B cell (primary cell): ENCODE results near the gene GBA2. TPM values are rescaled to one million over a fixed set of nuclear protein-coding genes. Genes with fewer than 3 reads are reported as not detected.

ENCODE experiments used
- ATAC-seq: fragments of 200-7000 bp; cut with Tn5 transposase; one replicate; pipeline ENCODE4 v1.10.0; 2021; ENCODE audit warnings: low read depth, mild to moderate bottlenecking, moderate number of reproducible peaks, moderate library complexity
- CTCF ChIA-PET: fragments of 350-600 bp; sonication (Branson Sonifier 250); formaldehyde crosslinking; loops from one replicate; lab custom pipeline; 2021; ENCODE audit warnings: antibody characterized with exemption, inconsistent platforms; lab: Charles Lee
- POLR2A ChIA-PET: fragments of 350-600 bp; sonication (Branson Sonifier 250); formaldehyde crosslinking; loops from one replicate; lab custom pipeline; 2021; ENCODE audit warnings: antibody characterized with exemption; lab: Charles Lee
- DNase-seq: peaks from one replicate; pipeline ENCODE4 v3.0.0; 2013
- H2AFZ ChIP-seq: 2 replicates; pipeline ENCODE4 v1.6.1; 2012; ENCODE audit warnings: mild to moderate bottlenecking, low read depth, low read length; ENCODE audit not compliant: insufficient read depth, poor library complexity, severe bottlenecking
- H3K27ac ChIP-seq, 2 donors: 1 replicate in 1 of 2; 2 replicates in 1 of 2; pipeline ENCODE4 v1.5.1; 2012 to 2013; ENCODE audit warnings: low read length in 2 of 2, mild to moderate bottlenecking in 2 of 2, moderate library complexity in 1 of 2
- H3K27me3 ChIP-seq, 4 experiments: fragments of 200-600 bp in 1 of 4; sonication (generic) in 1 of 4; replicated peaks in 1 of 4; 1 replicate in 2 of 4; 2 replicates in 2 of 4; pipeline versions ENCODE4 v1.6.1 to v1.7.0; 2013 to 2016; ENCODE audit warnings: low read length in 3 of 4, mild to moderate bottlenecking in 2 of 4, mixed read lengths in 1 of 4, moderate library complexity in 1 of 4; ENCODE audit not compliant: insufficient read depth in 4 of 4, control insufficient read depth in 3 of 4; ENCODE audit errors: control extremely low read depth in 1 of 4
- H3K36me3 ChIP-seq, 2 experiments: replicated peaks in 1 of 2; 1 replicate in 1 of 2; 2 replicates in 1 of 2; pipeline versions ENCODE4 v1.6.1 to v1.7.1; 2013; ENCODE audit warnings: low read length in 1 of 2; ENCODE audit not compliant: insufficient read depth in 2 of 2, control insufficient read depth in 1 of 2; ENCODE audit errors: control extremely low read depth in 1 of 2, extremely low read depth in 1 of 2
- H3K4me1 ChIP-seq, 2 donors: fragments of 200-600 bp in 1 of 2; sonication (generic) in 1 of 2; 1 replicate in 1 of 2; 2 replicates in 1 of 2; pipeline versions ENCODE4 v1.5.1 to v1.6.1; 2013 to 2017; ENCODE audit warnings: low read length in 2 of 2; ENCODE audit not compliant: control insufficient read depth in 2 of 2, insufficient read depth in 2 of 2
- H3K4me2 ChIP-seq: replicated peaks from 2 replicates; pipeline ENCODE3; 2012; ENCODE audit warnings: mild to moderate bottlenecking, low read depth, low read length; ENCODE audit not compliant: poor library complexity, severe bottlenecking
- H3K4me3 ChIP-seq, 5 experiments: fragments of 200-600 bp in 1 of 5; sonication (generic) in 1 of 5; 1 replicate in 3 of 5; 2 replicates in 2 of 5; pipeline versions ENCODE4 v1.5.1 to v1.7.0; 2011 to 2016; ENCODE audit warnings: low read length in 4 of 5, mild to moderate bottlenecking in 4 of 5, low read depth in 2 of 5, control low read depth in 1 of 5, moderate library complexity in 1 of 5; ENCODE audit not compliant: insufficient read depth in 1 of 5; ENCODE audit errors: control extremely low read depth in 1 of 5, extremely low read depth in 1 of 5
- H3K79me2 ChIP-seq: fragments of 200-600 bp; sonication (generic); one replicate; pipeline ENCODE4 v1.6.0; 2016; ENCODE audit warnings: low read length; ENCODE audit not compliant: control insufficient read depth, insufficient read depth
- H3K9ac ChIP-seq: fragments of 200-600 bp; sonication (generic); 2 replicates; pipeline ENCODE4 v1.6.1; 2017; ENCODE audit warnings: mild to moderate bottlenecking, low read length, moderate library complexity
- H3K9me3 ChIP-seq, 3 donors: one replicate each; pipeline versions ENCODE4 v1.6.1 to v1.7.1; 2013; ENCODE audit warnings: low read length in 2 of 3; ENCODE audit not compliant: control insufficient read depth in 2 of 3, insufficient read depth in 1 of 3; ENCODE audit errors: control extremely low read depth in 1 of 3
- H4K20me1 ChIP-seq: 2 replicates; pipeline ENCODE4 v1.6.0; 2012; ENCODE audit warnings: mild to moderate bottlenecking, low read length; ENCODE audit not compliant: insufficient read depth, control insufficient read depth, poor library complexity, severe bottlenecking
- H3K27ac Mint-ChIP-seq: one replicate; pipeline ENCODE4 v1.8.0; 2021; ENCODE audit warnings: mixed read lengths
- H3K27me3 Mint-ChIP-seq: one replicate; pipeline ENCODE4 v1.8.0; 2021; ENCODE audit warnings: mixed read lengths
- H3K4me1 Mint-ChIP-seq: one replicate; pipeline ENCODE4 v1.8.0; 2021; ENCODE audit warnings: mixed read lengths
- H3K4me3 Mint-ChIP-seq: one replicate; pipeline ENCODE4 v1.8.0; 2021; ENCODE audit warnings: mixed read lengths
- H3K9me3 Mint-ChIP-seq: one replicate; pipeline ENCODE4 v1.8.0; 2022; ENCODE audit warnings: mixed read lengths; ENCODE audit not compliant: insufficient read depth
- CTCF ChIP-seq: fragments of 200-600 bp; IDR thresholded peaks from one replicate; pipeline ENCODE4 v1.8.0; 2022; ENCODE audit warnings: antibody characterized with exemption, mild to moderate bottlenecking
- EZH2 ChIP-seq: IDR thresholded peaks from 2 replicates; pipeline ENCODE4 v1.6.1; 2012; ENCODE audit warnings: borderline replicate concordance, low read depth, mild to moderate bottlenecking, moderate library complexity, low read length; ENCODE audit not compliant: insufficient read depth, poor library complexity, severe bottlenecking
- WGBS: methylation state at CpG from one replicate; pipeline ENCODE4 v1.1.5; 2013; ENCODE audit warnings: missing lambda C conversion rate; ENCODE audit not compliant: insufficient coverage; 5-methylcytosine and 5-hydroxymethylcytosine counted together
- intact Hi-C: fragments of 100-400 bp; cut with micrococcal nuclease; formaldehyde crosslinking; loops from one replicate; pipeline ENCODE4 v1.10.0; 2022
- polyA plus RNA-seq: library from polyadenylated mRNA; depleted of rRNA; stranded (reverse); fragments of >200 nt; gene quantifications from 2 replicates; pipeline ENCODE4 v1.2.3, GENCODE V29; 2012
- total RNA-seq, 2 donors: library from RNA; stranded (reverse); fragments of 120-200 nt in 1 of 2; gene quantifications; 1 replicate in 1 of 2; 2 replicates in 1 of 2; pipeline versions ENCODE4 v1.2.3 to v1.2.4, GENCODE V29; 2013 to 2022

Gene GBA2
- total and polyA plus RNA-seq, 2 donors (not counting 1 experiment from before 2014, with no cell fraction given): 114 to 137 TPM

GRCh38 chr9:35705372-35705771, 43.7 kb downstream of the GBA2 start:
- Histone ChIP-seq H3K4me3 (no peak overlapping the region), H2AFZ (no peak overlapping the region), H3K9me3 (no peaks in the 10 kb centered on the region), H3K4me2 (no peak overlapping the region), H4K20me1 (peaks cover 18% of the 10 kb centered on the region), H3K4me1 (no peaks in the 10 kb centered on the region), H3K79me2 (peaks cover 13% of the 10 kb centered on the region), H3K9ac (no peak overlapping the region), H3K27ac (no peak overlapping the region), H3K27me3 (no peaks in the 10 kb centered on the region), H3K36me3 (peaks cover 4 to 90% of the 10 kb centered on the region in 2 experiments)
- no peak overlapping the region for H3K27ac Mint-ChIP-seq
- intact Hi-C loops: no loop called here
- DNase-seq (no peak), ATAC-seq (no peak)
- no peaks in the 10 kb centered on the region for H3K27me3 Mint-ChIP-seq
- ChIA-PET CTCF (interaction anchor here (20.4 kb wide), 1 partner anchor 11 kb away, joined by 195 read pairs; the partner anchor contains the start of gene TPM2), POLR2A (no interaction called here)
- no peaks in the 10 kb centered on the region for H3K4me1 Mint-ChIP-seq
- 93% methylated on average over 8 of the region's 8 CpGs for WGBS
- no peaks in the 10 kb centered on the region for H3K9me3 Mint-ChIP-seq
- TF ChIP-seq CTCF (no peak), EZH2 (no peak)
- no peak overlapping the region for H3K4me3 Mint-ChIP-seq

- peaks cover 25% of the 10 kb centered on the region for H4K20me1 ChIP-seq
- ChIA-PET POLR2A (no interaction called here), CTCF (interaction anchor here (20.4 kb wide), 1 partner anchor 9 kb away, joined by 195 read pairs; the partner anchor contains the start of gene TPM2)
- H3K9ac ChIP-seq: no peak overlapping the region
- H3K4me3 Mint-ChIP-seq: no peak overlapping the region
- no peaks in the 10 kb centered on the region for H3K9me3 ChIP-seq
- intact Hi-C loops: no loop called here
- no peak overlapping the region for H2AFZ ChIP-seq
- no peak for ATAC-seq
- H3K79me2 ChIP-seq: peaks cover 13% of the 10 kb centered on the region
- no peak for TF ChIP-seq CTCF
- TF ChIP-seq EZH2: no peak
- no peaks in the 10 kb centered on the region for H3K9me3 Mint-ChIP-seq
- no peak overlapping the region for H3K27ac Mint-ChIP-seq
- 98% methylated on average over 26 of the region's 26 CpGs for WGBS
- H3K4me1 Mint-ChIP-seq: no peaks in the 10 kb centered on the region
- H3K4me2 ChIP-seq: no peak overlapping the region
- H3K27me3 Mint-ChIP-seq: no peaks in the 10 kb centered on the region
- H3K4me1 ChIP-seq: no peaks in the 10 kb centered on the region
- no peak for DNase-seq
- H3K4me3 ChIP-seq: no peak overlapping the region
- H3K27me3 ChIP-seq: no peaks in the 10 kb centered on the region
- no peak overlapping the region for H3K27ac ChIP-seq
- H3K36me3 ChIP-seq: peaks cover 4 to 97% of the 10 kb centered on the region in 2 experiments
Observed at GRCh38 chr9:35703906-35704672, 44.9 kb downstream of the GBA2 start.
